ENCODE data around the gene TP53I11. TPM values are rescaled to one million over a fixed set of nuclear protein-coding genes. Genes with fewer than 3 reads are reported as not detected.

TP53I11 gene
- total RNA-seq, 1 donor from 2014 or later: 149 TPM

GRCh38 chr11:44885065-44885810 is 65.4 kb downstream of the TP53I11 start:
- TF ChIP-seq CTCF (IDR thresholded peaks at IDR 0.05; ENCODE audit: unreplicated experiment): no peak
- Mint-ChIP-seq H3K27ac (ENCODE audit: unreplicated experiment) (peak overlapping the region; percentile 24), H3K4me3 (ENCODE audit: unreplicated experiment) (peak overlapping the region; percentile 9), H3K27me3 (ENCODE audit: unreplicated experiment) (peaks cover 33% of the 10 kb centered on the region), H3K36me3 (ENCODE audit: low read depth, unreplicated experiment) (peaks cover 44% of the 10 kb centered on the region), H3K9me3 (ENCODE audit: unreplicated experiment) (no peaks in the 10 kb centered on the region), H3K4me1 (ENCODE audit: unreplicated experiment) (peaks cover 52% of the 10 kb centered on the region)
- DNase-seq (ENCODE audit: low spot score): no peak

- H3K4me1 Mint-ChIP-seq (ENCODE audit: unreplicated experiment): peaks cover 48% of the 10 kb centered on the region
Measured at GRCh38 chr11:44884056-44884455, 66.6 kb downstream of the TP53I11 start.

GRCh38 chr11:44883277-44883676 is 67.4 kb downstream of the TP53I11 start:
- no peak overlapping the region for H3K4me3 Mint-ChIP-seq (ENCODE audit: unreplicated experiment)

More at GRCh38 chr11:44884056-44884455, 66.6 kb downstream of the TP53I11 start:
- Mint-ChIP-seq H3K27ac (ENCODE audit: unreplicated experiment) (no peak overlapping the region), H3K4me3 (ENCODE audit: unreplicated experiment) (no peak overlapping the region), H3K27me3 (ENCODE audit: unreplicated experiment) (peaks cover 34% of the 10 kb centered on the region), H3K9me3 (ENCODE audit: unreplicated experiment) (no peaks in the 10 kb centered on the region), H3K36me3 (ENCODE audit: low read depth, unreplicated experiment) (peaks cover 39% of the 10 kb centered on the region)
- no peak for TF ChIP-seq CTCF (IDR thresholded peaks at IDR 0.05; ENCODE audit: unreplicated experiment)
- no peak for DNase-seq (ENCODE audit: low spot score)

More at GRCh38 chr11:44883277-44883676, 67.4 kb downstream of the TP53I11 start:
- H3K36me3 Mint-ChIP-seq (ENCODE audit: low read depth, unreplicated experiment): peaks cover 34% of the 10 kb centered on the region
- no peak for TF ChIP-seq CTCF (IDR thresholded peaks at IDR 0.05; ENCODE audit: unreplicated experiment)
- H3K9me3 Mint-ChIP-seq (ENCODE audit: unreplicated experiment): no peaks in the 10 kb centered on the region
- H3K27ac Mint-ChIP-seq (ENCODE audit: unreplicated experiment): no peak overlapping the region
- peaks cover 32% of the 10 kb centered on the region for H3K27me3 Mint-ChIP-seq (ENCODE audit: unreplicated experiment)
- no peak for DNase-seq (ENCODE audit: low spot score)
- peaks cover 48% of the 10 kb centered on the region for H3K4me1 Mint-ChIP-seq (ENCODE audit: unreplicated experiment)

Other genes starting within 250 kb of the TP53I11 start
- gene TSPAN18, start 223.9 kb downstream of the TP53I11 start, total RNA-seq (ENCODE audit: unreplicated experiment): 717 TPM
- gene PRDM11, start 195.8 kb upstream of the TP53I11 start, total RNA-seq (ENCODE audit: unreplicated experiment): 16.0 TPM